OCI-LY3 (cell line): ENCODE measurements around the gene ATP11C.

Source experiments
- H2AFZ ChIP-seq: fragments of 200-600, 300-600 bp; shearing (Covaris generic); 2 replicates; pipeline ENCODE4 v1.6.0; 2014; ENCODE audit warnings: antibody characterized with exemption, low read depth, low read length
- H3K27ac ChIP-seq: fragments of 200-600, 300-600 bp; sonication (generic); 2 replicates; pipeline ENCODE4 v1.5.1; 2014; ENCODE audit warnings: mild to moderate bottlenecking, low read length, moderate library complexity, mixed read lengths
- H3K27me3 ChIP-seq: fragments of 200-600, 300-600 bp; sonication (generic); 2 replicates; pipeline ENCODE4 v1.6.1; 2014; ENCODE audit warnings: low read depth, low read length, mixed read lengths
- H3K36me3 ChIP-seq: fragments of 200-600, 300-600 bp; sonication (generic); replicated peaks from 2 replicates; pipeline ENCODE3; 2014; ENCODE audit warnings: low read depth, low read length, mixed read lengths
- H3K4me1 ChIP-seq: fragments of 300-600, 200-600 bp; sonication (generic); 2 replicates; pipeline ENCODE4 v1.6.1; 2014; ENCODE audit warnings: low read length, mixed read lengths
- H3K4me2 ChIP-seq: fragments of 200-600, 300-600 bp; sonication (generic); 2 replicates; pipeline ENCODE4 v1.6.1; 2014; ENCODE audit warnings: low read length, mixed read lengths
- H3K4me3 ChIP-seq: fragments of 300-600, 200-600 bp; sonication (generic); 2 replicates; pipeline ENCODE4 v1.5.1; 2014; ENCODE audit warnings: antibody characterized with exemption, mild to moderate bottlenecking, low read length, moderate library complexity
- H3K79me2 ChIP-seq: fragments of 300-600, 200-600 bp; shearing (Covaris generic); 2 replicates; pipeline ENCODE4 v1.6.1; 2014; ENCODE audit warnings: mild to moderate bottlenecking, low read length, mixed read lengths
- H3K9ac ChIP-seq: fragments of 300-600, 200-600 bp; shearing (Covaris generic); 2 replicates; pipeline ENCODE4 v1.6.0; 2014; ENCODE audit warnings: mild to moderate bottlenecking, low read length, moderate library complexity
- H3K9me3 ChIP-seq: fragments of 200-600, 300-600 bp; shearing (Covaris generic); 2 replicates; pipeline ENCODE4 v1.6.1; 2014; ENCODE audit warnings: low read length, mixed read lengths; ENCODE audit not compliant: insufficient read depth
- H4K20me1 ChIP-seq: fragments of 200-600, 300-600 bp; sonication (generic); 2 replicates; pipeline ENCODE4 v1.6.1; 2016; ENCODE audit warnings: low read length, mixed read lengths; ENCODE audit not compliant: insufficient read depth
- CTCF ChIP-seq: fragments of 200-600, 300-600 bp; sonication (generic); IDR thresholded peaks from 2 replicates; pipeline ENCODE4 v1.5.1; 2014; ENCODE audit warnings: antibody characterized with exemption, low read length, low read depth
- EZH2phosphoT487 ChIP-seq: fragments of 200-600 bp; shearing (Covaris generic); IDR thresholded peaks from 2 replicates; pipeline ENCODE4 v1.6.1; 2018; ENCODE audit warnings: antibody characterized with exemption, mixed run types, low read depth

Gene ATP11C

GRCh38 chrX:139739138-139739537 is 193.7 kb downstream of the ATP11C start:
- Histone ChIP-seq H3K9me3 (no peaks in the 10 kb centered on the region), H3K27me3 (no peaks in the 10 kb centered on the region), H3K9ac (no peak overlapping the region), H3K79me2 (no peaks in the 10 kb centered on the region), H4K20me1 (no peaks in the 10 kb centered on the region), H3K27ac (no peak overlapping the region), H3K36me3 (peaks cover 8% of the 10 kb centered on the region), H3K4me2 (no peak overlapping the region), H3K4me3 (no peak overlapping the region), H3K4me1 (no peaks in the 10 kb centered on the region), H2AFZ (no peak overlapping the region)
- TF ChIP-seq CTCF (no peak), EZH2phosphoT487 (no peak)

- H3K4me2 ChIP-seq = no peak overlapping the region
- H3K27me3 ChIP-seq = no peaks in the 10 kb centered on the region
- peaks cover 8% of the 10 kb centered on the region for H3K36me3 ChIP-seq
- no peaks in the 10 kb centered on the region for H3K4me1 ChIP-seq
- TF ChIP-seq CTCF (no peak), EZH2phosphoT487 (no peak)
- no peaks in the 10 kb centered on the region for H3K9me3 ChIP-seq
- no peak overlapping the region for H2AFZ ChIP-seq
- no peaks in the 10 kb centered on the region for H3K79me2 ChIP-seq
- no peak overlapping the region for H3K9ac ChIP-seq
- no peak overlapping the region for H3K27ac ChIP-seq
- no peak overlapping the region for H3K4me3 ChIP-seq
- no peaks in the 10 kb centered on the region for H4K20me1 ChIP-seq
These were observed 194.3 kb downstream of the ATP11C start for GRCh38 chrX:139738581-139738980.

- no peaks in the 10 kb centered on the region for H3K27me3 ChIP-seq
- no peaks in the 10 kb centered on the region for H3K79me2 ChIP-seq
These were observed 196.7 kb downstream of the ATP11C start for GRCh38 chrX:139736151-139736550.

GRCh38 chrX:139734996-139735395 is 197.9 kb downstream of the ATP11C start:
- Histone ChIP-seq H3K27ac (no peak overlapping the region), H3K4me1 (no peaks in the 10 kb centered on the region), H4K20me1 (no peaks in the 10 kb centered on the region), H3K79me2 (no peaks in the 10 kb centered on the region), H3K4me2 (no peak overlapping the region), H3K36me3 (peaks cover 11% of the 10 kb centered on the region), H3K27me3 (no peaks in the 10 kb centered on the region), H3K4me3 (no peak overlapping the region), H3K9ac (no peak overlapping the region), H3K9me3 (no peaks in the 10 kb centered on the region), H2AFZ (no peak overlapping the region)
- TF ChIP-seq CTCF = no peak
- no peak for TF ChIP-seq EZH2phosphoT487

More at GRCh38 chrX:139736151-139736550, 196.7 kb downstream of the ATP11C start:
- TF ChIP-seq EZH2phosphoT487 = no peak
- no peak for TF ChIP-seq CTCF
- Histone ChIP-seq H3K9ac (no peak overlapping the region), H4K20me1 (no peaks in the 10 kb centered on the region), H3K4me3 (no peak overlapping the region), H3K27ac (no peak overlapping the region), H3K4me2 (no peak overlapping the region), H3K4me1 (no peaks in the 10 kb centered on the region), H3K9me3 (no peaks in the 10 kb centered on the region), H3K36me3 (peaks cover 11% of the 10 kb centered on the region), H2AFZ (no peak overlapping the region)
